ENCODE data around the gene SOX12.

- TF ChIP-seq CTCF (IDR thresholded peaks at IDR 0.05) (no peak), POLR2A (IDR thresholded peaks at IDR 0.05; ENCODE audit: low read depth) (no peak), EP300 (IDR thresholded peaks at IDR 0.05) (no peak), POLR2AphosphoS5 (IDR thresholded peaks at IDR 0.05) (no peak)
Measured at GRCh38 chr20:375265-375889, 50.0 kb downstream of the SOX12 start.

Data from esophagus muscularis mucosa (tissue), 4 donors.